Activated CD4-positive, alpha-beta T cell treated with anti-CD3 and anti-CD28 coated beads, Interleukin-2, Interleukin-6, amounts not matched to agents 100 ng/mL and 50 ng/mL, durations not matched to agents 16 hours and 8 hours (primary cell): ENCODE measurements around the gene WNK1.
A peak's percentile ranks its signal among the peaks of the same experiment; 100 is the strongest.
"Not testable (repeated sequence)": the region's sequence is repeated elsewhere in the genome, so short reads cannot be mapped to it uniquely, and the experiment has no call there.

Source experiments
- DNase-seq: peaks from one replicate; pipeline ENCODE4 v3.0.0-alpha.2; 2020

WNK1 gene

DNA sequence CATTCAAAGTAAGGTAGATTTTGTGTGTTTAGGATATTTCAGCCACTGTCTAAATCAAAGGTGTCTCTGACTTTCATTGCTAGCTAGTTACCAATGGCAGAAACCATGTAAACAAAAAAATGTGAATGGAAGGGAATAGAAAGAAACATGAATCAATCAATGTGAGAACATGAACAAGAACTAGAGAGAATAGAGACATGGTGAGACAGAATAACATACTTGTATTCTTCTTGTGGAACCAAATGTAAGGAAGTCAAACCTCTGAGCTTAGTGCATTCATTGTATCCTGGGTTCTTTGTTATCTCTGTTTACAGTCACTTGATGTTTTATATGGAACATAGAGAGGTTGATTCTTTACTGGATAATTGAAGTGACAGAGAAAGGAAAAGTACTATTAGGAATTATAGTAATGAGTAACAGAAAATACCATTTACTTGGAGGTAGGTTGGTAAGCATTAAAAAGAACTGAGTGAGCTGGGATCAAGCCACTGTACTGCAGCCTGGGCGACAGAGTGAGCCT, 2.6 kb upstream of the WNK1 start:
- no peak for DNase-seq

GRCh38 chr12:750366-751191, 1.8 kb upstream of the WNK1 start:
- no peak for DNase-seq

- peak; percentile 97 for DNase-seq
Observed at GRCh38 chr12:751192-751998, 984 bp upstream of the WNK1 start.

- peak; percentile 58 for DNase-seq
Observed at GRCh38 chr12:752695-753610, 574 bp downstream of the WNK1 start.

DNA sequence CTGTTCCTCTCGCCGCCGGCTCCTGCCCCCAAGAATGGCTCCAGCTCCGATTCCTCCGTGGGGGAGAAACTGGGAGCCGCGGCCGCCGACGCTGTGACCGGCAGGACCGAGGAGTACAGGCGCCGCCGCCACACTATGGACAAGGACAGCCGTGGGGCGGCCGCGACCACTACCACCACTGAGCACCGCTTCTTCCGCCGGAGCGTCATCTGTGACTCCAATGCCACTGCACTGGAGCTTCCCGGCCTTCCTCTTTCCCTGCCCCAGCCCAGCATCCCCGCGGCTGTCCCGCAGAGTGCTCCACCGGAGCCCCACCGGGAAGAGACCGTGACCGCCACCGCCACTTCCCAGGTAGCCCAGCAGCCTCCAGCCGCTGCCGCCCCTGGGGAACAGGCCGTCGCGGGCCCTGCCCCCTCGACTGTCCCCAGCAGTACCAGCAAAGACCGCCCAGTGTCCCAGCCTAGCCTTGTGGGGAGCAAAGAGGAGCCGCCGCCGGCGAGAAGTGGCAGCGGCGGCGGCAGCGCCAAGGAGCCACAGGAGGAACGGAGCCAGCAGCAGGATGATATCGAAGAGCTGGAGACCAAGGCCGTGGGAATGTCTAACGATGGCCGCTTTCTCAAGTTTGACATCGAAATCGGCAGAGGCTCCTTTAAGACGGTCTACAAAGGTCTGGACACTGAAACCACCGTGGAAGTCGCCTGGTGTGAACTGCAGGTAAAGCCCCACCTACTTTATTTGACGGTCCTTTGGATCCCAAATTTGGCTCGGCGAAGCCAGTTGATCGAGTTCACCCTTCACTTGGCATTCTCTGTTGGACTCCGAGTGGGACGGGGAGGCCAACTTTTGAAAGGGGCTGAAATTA, 1.5 kb downstream of the WNK1 start:
- peak; percentile 61 for DNase-seq

- DNase-seq, result peak; percentile 17
Observed at GRCh38 chr12:754473-754820, 2.1 kb downstream of the WNK1 start.

DNA sequence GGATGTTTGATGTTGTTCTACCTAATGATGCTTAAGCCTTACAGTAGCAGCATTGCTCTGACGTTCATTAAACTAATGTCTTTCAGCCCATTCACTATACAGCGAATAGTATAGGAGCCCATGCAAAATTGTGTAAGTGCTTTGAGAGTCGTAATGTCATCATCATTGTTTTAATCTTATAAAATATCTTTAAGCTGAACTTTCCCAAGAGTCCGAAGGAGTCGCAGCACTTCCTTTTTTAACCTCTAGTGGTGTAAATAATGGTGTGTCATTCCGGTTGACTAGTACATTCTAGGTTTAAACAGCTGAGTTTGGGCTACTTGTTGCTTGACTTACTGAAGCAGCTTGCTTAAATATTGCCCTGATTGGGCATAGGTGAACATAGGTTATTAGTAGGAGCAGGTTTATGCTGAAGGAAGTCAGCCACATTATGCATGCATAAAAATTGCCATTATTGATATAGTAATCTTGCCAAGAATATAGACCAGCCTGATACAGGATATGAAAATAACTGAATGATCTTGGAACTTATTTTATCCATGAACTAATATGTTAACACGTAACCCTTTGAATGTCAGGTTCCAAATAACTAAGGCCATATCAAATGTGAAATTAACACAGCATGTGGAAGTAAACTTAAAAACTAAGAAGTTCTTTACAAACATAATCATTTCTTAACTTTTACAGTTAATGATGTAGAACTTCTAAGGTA, 2.6 kb downstream of the WNK1 start:
- peak; percentile 70 for DNase-seq

- DNase-seq, result peak; percentile 24
Observed at GRCh38 chr12:759628-760027, 7.2 kb downstream of the WNK1 start.

DNA sequence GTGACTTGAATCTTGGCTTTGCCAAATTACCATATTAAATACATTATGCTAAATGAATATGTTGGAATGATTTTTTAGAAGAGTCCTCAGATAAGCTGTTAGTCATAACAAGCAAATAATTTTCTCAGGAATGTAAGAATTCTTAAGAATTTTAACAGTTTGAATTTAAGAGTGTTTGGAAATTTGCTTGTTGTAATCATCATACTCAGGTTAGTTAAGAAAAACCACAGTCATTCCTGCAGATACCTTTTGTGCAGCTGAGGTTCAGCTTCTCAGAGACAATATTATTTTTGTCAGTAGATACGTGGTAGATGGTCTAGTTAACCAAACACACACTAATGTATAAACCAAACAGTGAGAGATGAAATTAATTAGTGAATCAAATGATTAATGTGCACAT, 8.9 kb downstream of the WNK1 start:
- DNase-seq, result no peak

DNA sequence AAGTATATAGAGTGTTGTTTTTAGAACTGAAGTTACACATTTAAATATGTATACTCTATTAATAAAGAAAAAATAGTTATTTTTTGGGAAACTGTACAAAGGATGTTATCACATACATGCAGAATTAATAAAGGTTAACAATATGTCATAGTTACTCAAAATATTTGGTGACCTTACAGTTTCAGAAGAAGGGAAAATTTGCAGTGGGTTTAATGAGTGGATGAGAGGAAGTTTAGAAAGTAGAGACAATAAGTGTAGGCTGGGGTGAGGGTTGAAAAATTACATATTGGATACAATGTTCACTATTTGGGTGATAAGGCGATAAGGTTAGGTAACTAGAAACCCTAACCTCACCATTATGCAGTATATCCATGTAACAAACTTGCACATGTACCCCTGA, 13.5 kb downstream of the WNK1 start:
- no peak for DNase-seq

DNA sequence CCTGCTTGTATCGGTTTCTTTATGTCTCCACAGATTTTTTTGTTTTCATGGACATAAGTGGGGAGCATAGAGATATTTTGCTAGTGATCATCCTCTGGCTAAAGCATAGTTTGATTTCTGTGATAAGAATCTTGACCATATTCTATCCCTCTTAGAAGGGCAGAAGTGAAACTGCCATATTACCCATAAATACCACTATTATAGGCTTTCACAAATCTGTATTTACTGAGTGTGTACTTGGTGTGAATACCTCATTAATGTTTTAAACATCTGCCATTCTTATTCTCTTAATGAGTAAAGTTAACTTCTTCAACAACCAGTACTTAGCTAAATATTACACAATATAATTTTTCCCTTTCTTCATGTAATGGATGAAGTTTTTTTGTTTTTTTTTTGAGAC, 16.1 kb downstream of the WNK1 start:
- no peak for DNase-seq

GRCh38 chr12:770479-770878, 18.1 kb downstream of the WNK1 start:
- DNase-seq, result no peak

- DNase-seq, result no peak
Observed at GRCh38 chr12:772056-772697, 19.8 kb downstream of the WNK1 start.

DNA sequence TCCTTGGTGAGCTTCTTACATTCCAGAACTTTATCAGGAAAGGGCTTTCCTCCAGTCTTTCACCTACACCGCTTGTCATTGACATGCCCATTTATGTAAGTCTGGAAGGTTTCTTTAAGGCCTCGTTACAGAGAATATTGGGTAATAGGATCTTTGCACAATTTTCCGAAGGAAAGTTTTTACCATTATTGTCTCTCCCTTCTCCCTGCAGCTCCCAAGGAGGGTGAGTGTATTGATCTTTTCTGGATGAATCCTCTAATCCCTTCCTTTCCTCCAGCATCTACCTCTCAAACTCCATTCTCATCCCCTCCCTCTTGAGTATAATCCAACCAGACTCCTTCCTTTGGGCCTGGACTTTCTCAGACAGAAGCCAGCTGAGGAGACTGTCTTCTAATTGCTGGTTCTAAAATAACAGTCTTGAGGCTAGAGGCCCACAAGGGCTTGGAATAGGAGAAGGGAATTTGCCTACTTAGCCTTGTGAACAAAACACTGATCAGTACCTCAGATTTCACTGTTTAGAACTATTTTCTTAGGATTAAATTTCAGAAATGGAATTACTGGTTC, 21.8 kb downstream of the WNK1 start:
- no peak for DNase-seq

- DNase-seq, result not testable (repeated sequence)
Observed at GRCh38 chr12:775973-776771, 23.8 kb downstream of the WNK1 start.

DNA sequence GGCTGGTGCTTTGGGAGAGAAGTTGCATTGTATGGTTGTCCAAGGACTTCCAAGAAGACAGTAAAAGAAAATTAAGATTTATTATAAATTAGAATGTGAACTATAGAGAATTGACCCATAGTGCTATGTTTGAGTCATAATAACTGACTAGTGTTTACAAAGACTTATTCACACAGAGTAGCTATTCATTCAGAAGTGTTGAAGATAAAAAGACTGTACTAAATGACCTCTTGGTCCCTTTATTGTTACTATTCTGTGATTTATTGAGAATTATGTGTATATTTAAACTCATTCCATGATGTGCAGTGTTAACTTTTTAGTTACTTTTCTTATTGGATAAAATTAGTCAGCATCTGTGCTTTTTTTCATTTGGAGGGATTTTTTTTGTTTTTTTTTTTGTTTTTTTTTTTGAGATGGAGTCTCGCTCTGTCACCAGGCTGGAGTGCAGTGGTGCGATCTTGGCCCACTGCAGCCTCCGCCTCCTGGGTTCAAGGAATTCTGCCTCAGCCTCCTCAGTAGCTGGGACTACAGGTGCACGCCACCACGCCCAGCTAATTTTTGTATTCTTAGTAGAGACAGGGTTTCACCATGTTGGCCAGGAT, 24.5 kb downstream of the WNK1 start:
- not testable (repeated sequence) for DNase-seq

GRCh38 chr12:777550-778047, 25.2 kb downstream of the WNK1 start:
- no peak for DNase-seq

GRCh38 chr12:778615-779014, 26.2 kb downstream of the WNK1 start:
- DNase-seq, result no peak
